Stimulated activated CD4-positive, alpha-beta T cell treated with anti-CD3 and anti-CD28 coated beads, Interleukin-4, amount 100 ng/mL, for 24 hours (primary cell): ENCODE data around the gene MSH4.
"Not testable (repeated sequence)": the region's sequence is repeated elsewhere in the genome, so short reads cannot be mapped to it uniquely, and the experiment has no call there.

Experiments used
- DNase-seq: peaks from one replicate; pipeline ENCODE4 v3.0.0-alpha.2; 2020

MSH4 gene

DNA sequence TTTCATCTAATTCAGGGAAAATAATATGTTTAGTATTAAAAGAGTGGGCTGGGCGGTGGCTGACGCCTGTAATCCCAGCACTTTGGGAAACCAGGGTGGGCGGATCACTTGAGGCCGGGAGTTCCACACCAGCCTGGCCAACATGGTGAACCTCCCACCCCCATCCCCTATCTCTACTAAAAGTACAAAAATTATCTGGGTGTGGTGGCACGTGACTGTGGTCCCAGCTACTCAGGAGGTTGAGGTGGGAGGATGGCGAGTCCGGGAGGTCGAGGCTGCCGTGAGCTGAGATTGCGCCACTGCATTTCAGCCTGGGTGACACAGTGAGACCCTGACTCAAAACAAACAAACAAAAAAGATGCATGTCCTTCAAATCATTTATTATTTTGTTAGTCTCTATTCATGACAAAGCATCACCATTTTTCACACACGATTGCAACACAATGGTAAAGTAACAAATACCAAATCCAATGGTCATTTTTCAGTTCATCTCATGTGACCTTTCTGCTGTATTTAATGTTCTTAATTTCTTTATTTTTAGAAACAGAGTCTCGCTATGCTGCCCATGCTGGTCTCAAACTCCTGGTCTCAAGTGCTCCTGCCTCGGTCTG is 1.0 kb downstream of the MSH4 start:
- DNase-seq = no peak

- DNase-seq = not testable (repeated sequence)
Observed at GRCh38 chr1:75801480-75801879, 4.8 kb downstream of the MSH4 start.

GRCh38 chr1:75808921-75809320 is 12.2 kb downstream of the MSH4 start:
- DNase-seq = no peak

DNA sequence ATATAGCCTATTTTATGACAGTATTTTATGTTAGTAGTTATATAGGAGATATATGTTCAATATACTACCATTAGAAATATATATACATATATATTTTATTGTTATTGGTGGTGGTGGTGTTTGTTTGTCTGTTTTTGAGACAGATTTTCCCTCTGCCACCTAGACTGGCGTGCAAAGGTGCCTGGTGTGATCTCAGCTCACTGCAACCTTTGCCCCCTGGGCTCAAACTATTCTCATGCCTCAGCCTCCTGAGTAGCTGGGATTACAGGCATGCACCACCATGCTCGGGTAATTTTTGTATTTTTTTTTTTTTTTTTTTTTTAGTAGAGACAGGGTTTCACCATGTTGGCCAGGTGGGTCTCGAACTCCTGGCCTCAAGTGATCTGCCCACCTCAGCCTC is 13.4 kb downstream of the MSH4 start:
- DNase-seq = not testable (repeated sequence)

DNA sequence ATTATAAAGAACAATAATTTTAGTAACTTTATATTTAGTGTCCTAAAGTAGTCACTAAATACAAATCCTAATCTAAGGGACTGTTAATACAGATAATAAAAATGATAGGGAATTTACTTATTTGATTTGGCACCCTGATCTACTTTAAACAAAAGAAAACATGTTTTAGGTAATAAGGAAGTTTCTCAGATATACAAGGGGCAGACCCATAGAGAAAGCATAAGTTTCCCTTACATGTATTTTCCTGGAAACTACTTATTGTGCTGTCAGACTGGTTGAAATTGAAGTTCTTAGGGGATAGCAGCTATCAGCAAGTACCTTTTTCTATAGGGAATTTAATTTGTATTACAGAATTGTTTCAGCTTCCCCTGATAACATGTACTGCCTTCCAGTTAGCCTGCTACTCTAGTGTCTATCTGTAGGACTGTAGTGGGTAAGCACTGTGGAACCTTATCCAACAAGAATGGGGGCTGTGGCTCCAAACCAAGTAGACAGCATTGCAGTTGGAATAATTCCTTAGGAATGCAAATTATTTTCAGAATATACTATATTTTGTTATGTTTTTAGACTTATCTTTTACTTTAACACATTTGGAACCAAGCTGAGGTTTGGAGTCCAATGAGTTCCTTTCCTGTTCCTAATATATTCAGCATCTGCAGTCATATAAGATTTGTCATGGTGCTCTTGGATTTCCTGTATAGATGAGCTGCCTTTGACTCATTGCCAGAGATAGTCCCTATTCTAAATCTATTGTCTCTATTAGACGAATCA is 14.7 kb downstream of the MSH4 start:
- no peak for DNase-seq

GRCh38 chr1:75812065-75812464 is 15.4 kb downstream of the MSH4 start:
- DNase-seq = no peak

GRCh38 chr1:75823596-75823995 is 26.9 kb downstream of the MSH4 start:
- DNase-seq = not testable (repeated sequence)

DNA sequence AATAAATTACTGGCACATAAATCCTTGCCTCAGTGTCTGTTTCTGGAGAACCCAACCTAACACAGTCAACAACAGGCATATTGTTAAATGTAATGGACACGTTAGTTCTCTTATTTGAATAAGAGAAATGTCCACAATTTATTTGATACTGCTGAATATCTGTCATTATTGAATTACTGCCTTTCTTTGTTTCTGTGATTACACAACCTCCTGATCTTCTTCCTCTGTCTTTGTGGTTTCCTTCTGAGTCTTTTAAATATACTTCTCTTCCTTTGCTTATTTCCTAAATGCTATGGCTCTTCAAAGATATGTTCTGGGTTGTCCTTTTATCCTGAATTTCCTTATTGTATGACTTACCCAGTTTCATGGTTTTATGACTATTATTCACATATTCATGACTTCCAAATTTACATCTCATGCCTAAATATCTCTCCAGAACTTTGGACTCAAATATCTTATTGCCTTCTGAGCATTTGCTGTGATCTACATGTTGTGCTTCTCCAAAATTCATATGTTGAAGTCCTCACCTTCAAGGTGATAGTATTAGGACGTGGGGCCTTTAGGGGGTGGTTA is 39.9 kb downstream of the MSH4 start:
- no peak for DNase-seq

- no peak for DNase-seq
Observed at GRCh38 chr1:75838079-75838478, 41.4 kb downstream of the MSH4 start.

DNA sequence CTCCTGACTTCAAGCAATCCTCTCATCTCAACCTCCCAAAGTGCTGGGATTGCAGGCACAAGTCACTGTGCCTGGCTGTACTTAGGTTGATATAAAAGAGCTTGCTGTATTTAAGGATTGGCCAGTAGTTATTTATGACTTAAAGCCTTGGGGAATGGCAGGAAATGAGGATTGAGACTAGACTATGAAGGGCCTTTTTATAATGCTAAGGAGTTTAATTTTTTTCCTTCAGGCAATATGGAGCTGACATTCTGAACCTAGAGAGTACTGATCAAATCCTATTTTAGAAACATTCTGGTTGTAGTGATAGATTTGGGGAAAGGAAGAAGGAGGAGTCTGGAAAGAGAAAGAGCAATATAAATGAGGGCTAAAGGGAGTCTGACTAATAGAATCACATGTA is 44.7 kb downstream of the MSH4 start:
- DNase-seq = no peak

DNA sequence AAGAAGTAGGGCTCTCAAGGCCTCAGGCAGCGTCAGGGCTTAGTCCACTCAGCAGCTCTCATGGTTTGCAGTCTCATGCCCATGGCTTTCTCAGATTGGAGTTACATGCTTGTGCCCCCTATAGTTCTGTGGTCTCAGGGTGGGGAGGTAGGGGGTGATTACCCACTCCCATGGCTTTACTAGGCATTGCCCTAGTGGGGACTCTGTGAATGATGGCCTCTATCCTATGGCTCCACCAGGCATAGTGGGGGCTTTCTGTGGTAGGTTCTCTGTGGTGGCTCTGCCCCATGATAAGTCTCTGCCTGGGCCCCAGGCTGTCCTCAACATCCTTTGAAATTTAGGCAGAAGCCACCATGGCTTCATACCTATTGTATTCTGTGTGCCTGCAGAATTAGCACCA is 48.9 kb downstream of the MSH4 start:
- DNase-seq = no peak

GRCh38 chr1:75855010-75855409 is 58.3 kb downstream of the MSH4 start:
- DNase-seq = no peak

GRCh38 chr1:75855734-75856133 is 59.1 kb downstream of the MSH4 start:
- no peak for DNase-seq

DNA sequence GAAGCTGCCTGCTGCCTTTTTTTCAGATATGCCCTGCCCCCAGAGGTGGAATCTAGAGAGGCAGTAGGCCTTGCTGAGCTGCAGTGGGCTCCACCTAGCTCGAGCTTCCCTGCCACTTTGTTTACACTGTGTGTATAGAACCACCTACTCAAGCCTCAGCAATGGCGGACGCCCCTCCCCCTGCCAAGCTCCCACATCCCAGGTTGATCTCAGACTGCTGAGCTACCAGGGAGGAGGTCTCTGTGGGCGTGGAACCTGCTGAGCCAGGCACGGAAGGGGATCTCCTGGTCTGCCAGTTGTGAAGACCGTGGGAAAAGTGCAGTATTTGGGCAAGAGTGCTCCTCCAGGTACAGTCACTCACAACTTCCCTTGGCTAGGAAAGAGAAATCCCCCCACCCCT is 65.1 kb downstream of the MSH4 start:
- DNase-seq = no peak

- no peak for DNase-seq
Observed at GRCh38 chr1:75870951-75871350, 74.3 kb downstream of the MSH4 start.

DNA sequence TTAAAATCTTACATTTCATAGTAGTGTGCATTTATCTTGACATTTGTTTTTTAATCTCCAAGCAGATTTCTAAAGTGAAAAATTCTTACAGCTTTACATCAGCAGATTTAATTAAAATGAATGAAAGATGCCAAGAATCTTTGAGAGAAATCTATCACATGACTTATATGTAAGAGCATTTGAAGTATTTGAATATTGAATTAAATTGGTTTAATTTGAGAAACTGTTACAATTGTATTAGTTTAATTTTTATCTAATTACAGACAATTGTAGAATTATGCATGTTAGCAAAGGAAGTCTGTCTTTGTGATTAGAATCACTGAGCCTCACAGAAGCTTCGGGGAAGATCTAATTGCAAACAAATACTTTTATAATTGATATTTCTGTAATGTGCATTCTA is 83.3 kb downstream of the MSH4 start:
- DNase-seq = no peak

GRCh38 chr1:75884437-75884836 is 87.8 kb downstream of the MSH4 start:
- no peak for DNase-seq

GRCh38 chr1:75901371-75901770 is 104.7 kb downstream of the MSH4 start:
- no peak for DNase-seq

- no peak for DNase-seq
Observed at GRCh38 chr1:75908717-75909152, 112.1 kb downstream of the MSH4 start.

- no peak for DNase-seq
Observed at GRCh38 chr1:75916834-75917233, 120.2 kb downstream of the MSH4 start.

DNA sequence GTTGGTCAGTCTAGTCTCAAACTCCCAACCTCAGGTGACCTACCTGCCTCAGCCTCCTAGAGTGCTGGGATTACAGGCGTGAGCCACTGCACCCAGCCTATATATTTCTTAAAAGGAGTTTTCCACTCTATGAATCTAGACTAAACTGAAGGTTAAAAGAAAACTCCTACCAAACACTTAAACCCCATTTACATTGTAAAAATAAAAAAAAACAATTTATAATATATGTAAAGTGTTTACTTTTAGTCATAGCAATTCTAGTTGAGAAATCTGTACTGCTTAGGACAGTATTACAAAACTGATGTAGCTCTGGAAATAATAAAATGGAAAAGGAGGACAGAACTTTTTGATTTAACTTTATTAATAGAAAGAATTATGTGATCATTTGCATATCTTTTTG is 126.0 kb downstream of the MSH4 start:
- no peak for DNase-seq

DNA sequence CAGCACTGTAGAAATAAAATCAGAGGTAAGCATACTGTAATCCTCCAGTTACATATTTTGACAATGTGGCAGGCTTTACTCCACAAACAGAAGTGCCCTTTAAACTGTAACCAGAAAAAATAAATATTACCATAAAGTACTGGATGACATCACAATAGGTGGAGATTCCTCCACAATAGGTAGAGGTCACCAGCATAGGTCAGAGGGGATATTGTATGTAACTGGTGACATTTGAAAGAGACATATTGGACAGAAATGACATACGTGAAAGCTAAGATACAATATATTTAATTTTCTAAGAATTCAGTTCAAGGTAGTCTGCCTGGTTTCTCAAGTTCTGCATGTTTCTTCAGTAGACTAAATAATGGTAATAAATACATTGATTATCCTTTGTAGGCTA is 135.6 kb downstream of the MSH4 start, which contains the start of gene ASB17:
Gene ASB17 (minus strand): TSS at position 101 of the 400 bp plus-strand sequence. CDS start 113 bp downstream, outside the sequence.
- DNase-seq = no peak

DNA sequence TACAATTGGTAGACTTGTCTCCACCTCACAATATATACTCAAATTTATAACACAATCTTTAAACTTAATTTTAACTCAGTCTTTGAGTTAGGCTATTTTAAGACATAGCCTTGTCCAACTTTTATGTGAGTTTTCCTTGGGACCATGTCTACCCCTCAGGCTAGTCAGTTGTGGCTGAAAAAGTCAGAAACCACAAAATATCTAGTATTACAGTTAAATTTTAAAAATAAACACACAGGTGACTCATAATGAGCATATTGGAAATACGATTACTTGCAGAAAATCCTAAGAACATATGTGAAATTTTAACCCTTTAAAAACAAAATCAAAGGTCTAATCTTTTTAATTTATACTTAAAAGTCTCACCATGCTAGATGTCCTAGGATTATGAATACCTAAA is 140.4 kb downstream of the MSH4 start:
- no peak for DNase-seq

DNA sequence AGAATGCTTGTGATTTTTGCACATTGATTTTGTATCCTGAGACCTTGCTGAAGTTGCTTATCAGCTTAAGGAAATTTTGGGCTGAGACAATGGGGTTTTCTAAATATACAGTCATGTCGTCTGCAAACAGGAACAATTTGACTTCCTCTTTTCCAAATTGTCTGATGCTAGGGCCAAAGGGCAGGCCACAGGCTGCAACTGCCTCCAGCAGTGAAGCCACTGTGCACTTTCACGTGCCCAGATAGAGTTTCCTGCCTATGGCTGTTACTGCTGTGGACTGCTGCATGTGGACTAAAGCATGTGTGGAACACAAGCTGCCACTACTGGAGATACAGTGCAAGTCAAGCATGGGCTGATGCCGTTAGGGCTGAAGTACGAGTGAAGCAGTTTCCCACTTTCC is 146.4 kb downstream of the MSH4 start:
- not testable (repeated sequence) for DNase-seq
